ENCODE data around the gene DHX9. TPM values are rescaled to one million over a fixed set of nuclear protein-coding genes. Genes with fewer than 3 reads are reported as not detected.
"Not testable (repeated sequence)": the region's sequence is repeated elsewhere in the genome, so short reads cannot be mapped to it uniquely, and the experiment has no call there.

DHX9 gene
- total RNA-seq, 1 experiment from 2014 or later = 263 TPM

DNA sequence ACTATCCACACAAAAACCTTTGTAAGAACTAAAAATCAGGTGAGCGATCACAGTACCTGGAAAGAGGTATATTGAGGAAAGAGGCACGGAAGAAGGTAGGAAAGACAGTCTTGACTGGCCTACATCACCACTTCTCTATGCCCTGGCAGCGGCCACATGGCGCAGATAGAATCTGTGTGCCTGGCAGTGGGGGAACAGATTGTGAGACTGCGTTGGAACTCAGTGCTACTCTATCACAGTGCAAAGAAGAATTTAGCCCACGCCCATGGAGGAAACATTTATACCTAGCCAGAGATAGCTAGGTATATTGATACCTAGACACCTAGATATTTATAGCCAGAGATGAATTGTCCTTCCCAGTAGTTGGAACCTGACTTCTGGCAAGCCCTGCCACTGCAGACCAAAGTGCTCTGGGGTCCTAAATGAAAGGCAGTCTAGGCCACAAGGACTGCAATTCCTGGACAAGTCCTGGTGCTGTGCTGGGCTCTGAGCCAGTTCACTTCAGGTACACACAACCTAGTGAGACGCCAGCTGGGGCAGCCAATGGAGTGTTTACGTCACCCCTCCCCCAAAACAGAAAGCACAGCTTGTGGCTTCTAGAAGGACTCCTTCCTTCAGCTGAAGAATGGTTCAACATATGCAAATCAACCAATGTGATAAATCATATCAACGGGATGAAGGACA lies 51.9 kb downstream of the DHX9 start:
- Mint-ChIP-seq H3K27me3 (ENCODE audit: unreplicated experiment) (no peaks in the 10 kb centered on the region), H3K36me3 (ENCODE audit: insufficient read depth, unreplicated experiment) (peaks cover 37% of the 10 kb centered on the region)
- TF ChIP-seq, protein P1, sequence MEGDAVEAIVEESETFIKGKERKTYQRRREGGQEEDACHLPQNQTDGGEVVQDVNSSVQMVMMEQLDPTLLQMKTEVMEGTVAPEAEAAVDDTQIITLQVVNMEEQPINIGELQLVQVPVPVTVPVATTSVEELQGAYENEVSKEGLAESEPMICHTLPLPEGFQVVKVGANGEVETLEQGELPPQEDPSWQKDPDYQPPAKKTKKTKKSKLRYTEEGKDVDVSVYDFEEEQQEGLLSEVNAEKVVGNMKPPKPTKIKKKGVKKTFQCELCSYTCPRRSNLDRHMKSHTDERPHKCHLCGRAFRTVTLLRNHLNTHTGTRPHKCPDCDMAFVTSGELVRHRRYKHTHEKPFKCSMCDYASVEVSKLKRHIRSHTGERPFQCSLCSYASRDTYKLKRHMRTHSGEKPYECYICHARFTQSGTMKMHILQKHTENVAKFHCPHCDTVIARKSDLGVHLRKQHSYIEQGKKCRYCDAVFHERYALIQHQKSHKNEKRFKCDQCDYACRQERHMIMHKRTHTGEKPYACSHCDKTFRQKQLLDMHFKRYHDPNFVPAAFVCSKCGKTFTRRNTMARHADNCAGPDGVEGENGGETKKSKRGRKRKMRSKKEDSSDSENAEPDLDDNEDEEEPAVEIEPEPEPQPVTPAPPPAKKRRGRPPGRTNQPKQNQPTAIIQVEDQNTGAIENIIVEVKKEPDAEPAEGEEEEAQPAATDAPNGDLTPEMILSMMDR (IDR thresholded peaks at IDR 0.05; ENCODE audit: unreplicated experiment) = no peak

DNA sequence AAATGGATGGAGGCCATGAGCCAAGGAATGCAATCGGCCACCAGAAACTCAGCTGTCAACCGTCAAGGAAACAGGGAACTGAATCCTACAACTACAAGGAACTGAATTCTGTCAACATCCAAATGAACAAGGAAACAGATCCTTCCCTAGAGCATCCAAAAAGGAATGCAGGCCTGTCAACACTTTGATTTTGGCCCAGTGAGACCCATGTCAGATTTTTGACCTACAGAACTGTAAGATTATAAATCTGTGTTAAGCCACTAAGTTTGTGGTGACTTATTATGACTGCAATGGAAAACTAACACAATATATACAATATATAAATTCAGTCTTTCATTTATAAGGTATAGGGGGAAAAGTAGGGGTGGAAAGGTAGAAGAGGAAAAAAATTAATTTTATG lies 58.5 kb downstream of the DHX9 start:
- BruUV-seq (replicated peaks) = no TSS peak
- peaks cover 18% of the 10 kb centered on the region for H3K4me1 Mint-ChIP-seq (ENCODE audit: low read depth, unreplicated experiment)
- intact Hi-C loops (cut with micrococcal nuclease; ENCODE audit: unreplicated experiment) = no loop called here
- TF ChIP-seq, protein P1 (IDR thresholded peaks at IDR 0.05; ENCODE audit: unreplicated experiment) = no peak
- no peak overlapping the region for H3K4me3 Mint-ChIP-seq (ENCODE audit: low read depth, unreplicated experiment)
- H3K36me3 Mint-ChIP-seq (ENCODE audit: insufficient read depth, unreplicated experiment) = no peaks in the 10 kb centered on the region
- no peak for DNase-seq
- CTCF ChIA-PET = no interaction called here
- no peaks in the 10 kb centered on the region for H3K27me3 Mint-ChIP-seq (ENCODE audit: unreplicated experiment)
- H3K27ac Mint-ChIP-seq (ENCODE audit: unreplicated experiment) = no peak overlapping the region
- H3K9me3 Mint-ChIP-seq (ENCODE audit: low read depth, unreplicated experiment) = peaks cover 6% of the 10 kb centered on the region

More for the DNA sequence above, 51.9 kb downstream of the DHX9 start:
- Mint-ChIP-seq H3K27ac (ENCODE audit: unreplicated experiment) (no peak overlapping the region), H3K4me1 (ENCODE audit: low read depth, unreplicated experiment) (peaks cover 10% of the 10 kb centered on the region), H3K4me3 (ENCODE audit: low read depth, unreplicated experiment) (no peak overlapping the region), H3K9me3 (ENCODE audit: low read depth, unreplicated experiment) (peaks cover 6% of the 10 kb centered on the region)
- CTCF ChIA-PET = no interaction called here
- intact Hi-C loops (cut with micrococcal nuclease; ENCODE audit: unreplicated experiment) = no loop called here
- DNase-seq = no peak
- no TSS peak for BruUV-seq (replicated peaks)

DNA sequence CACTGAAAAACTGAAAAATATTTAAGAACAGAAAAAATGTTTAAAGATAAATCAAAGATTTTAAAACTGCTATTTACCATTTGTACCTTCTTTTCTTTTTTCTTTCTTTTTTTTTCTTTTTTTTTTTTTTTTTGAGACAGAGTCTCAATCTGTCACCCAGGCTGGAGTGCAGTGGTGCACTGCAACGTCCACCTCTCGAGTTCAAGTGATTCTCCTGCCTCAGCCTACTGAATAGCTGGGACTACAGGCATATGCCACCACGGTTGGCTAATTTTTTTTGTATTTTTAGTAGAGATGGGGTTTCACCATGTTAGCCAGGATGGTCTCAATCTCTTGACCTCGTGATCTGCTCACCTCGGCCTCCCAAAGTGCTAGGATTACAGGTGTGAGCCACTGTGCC lies 62.8 kb downstream of the DHX9 start:
- DNase-seq; BruUV-seq (replicated peaks); H3K27ac Mint-ChIP-seq (ENCODE audit: unreplicated experiment); intact Hi-C loops (cut with micrococcal nuclease; ENCODE audit: unreplicated experiment); H3K36me3 Mint-ChIP-seq (ENCODE audit: insufficient read depth, unreplicated experiment); H3K9me3 Mint-ChIP-seq (ENCODE audit: low read depth, unreplicated experiment); H3K4me1 Mint-ChIP-seq (ENCODE audit: low read depth, unreplicated experiment); H3K27me3 Mint-ChIP-seq (ENCODE audit: unreplicated experiment); H3K4me3 Mint-ChIP-seq (ENCODE audit: low read depth, unreplicated experiment); CTCF ChIA-PET: not testable (repeated sequence)

DNA sequence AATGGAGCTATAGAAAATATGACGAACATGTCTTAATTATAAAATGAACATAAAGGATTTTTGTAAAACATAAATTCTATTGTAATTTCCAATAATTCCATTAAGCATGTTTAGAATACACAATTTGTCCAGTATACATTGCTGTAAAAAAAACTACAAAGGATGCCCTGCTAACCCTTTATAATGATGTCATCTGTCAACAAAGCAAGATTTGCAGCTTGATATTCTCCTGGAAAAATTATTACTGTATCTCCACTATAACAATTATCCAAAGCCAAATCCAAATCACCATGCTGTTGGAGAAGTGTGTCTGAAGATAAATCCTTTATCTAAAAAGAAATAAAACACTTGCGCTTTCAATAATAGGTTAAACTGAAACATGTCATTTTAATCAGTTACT lies 66.2 kb downstream of the DHX9 start:
- intact Hi-C loops (cut with micrococcal nuclease; ENCODE audit: unreplicated experiment) = no loop called here
- TF ChIP-seq, protein P1 (IDR thresholded peaks at IDR 0.05; ENCODE audit: unreplicated experiment) = no peak
- no peaks in the 10 kb centered on the region for H3K27me3 Mint-ChIP-seq (ENCODE audit: unreplicated experiment)
- no peaks in the 10 kb centered on the region for H3K9me3 Mint-ChIP-seq (ENCODE audit: low read depth, unreplicated experiment)
- H3K4me1 Mint-ChIP-seq (ENCODE audit: low read depth, unreplicated experiment) = peaks cover 21% of the 10 kb centered on the region
- no peak for DNase-seq
- H3K27ac Mint-ChIP-seq (ENCODE audit: unreplicated experiment) = no peak overlapping the region
- H3K36me3 Mint-ChIP-seq (ENCODE audit: insufficient read depth, unreplicated experiment) = no peaks in the 10 kb centered on the region
- BruUV-seq (replicated peaks) = no TSS peak
- CTCF ChIA-PET = interaction anchor here (0.5 kb wide), 1 partner anchor 10 kb away, joined by 4 read pairs; no protein-coding TSS in a partner anchor
- H3K4me3 Mint-ChIP-seq (ENCODE audit: low read depth, unreplicated experiment) = no peak overlapping the region

DNA sequence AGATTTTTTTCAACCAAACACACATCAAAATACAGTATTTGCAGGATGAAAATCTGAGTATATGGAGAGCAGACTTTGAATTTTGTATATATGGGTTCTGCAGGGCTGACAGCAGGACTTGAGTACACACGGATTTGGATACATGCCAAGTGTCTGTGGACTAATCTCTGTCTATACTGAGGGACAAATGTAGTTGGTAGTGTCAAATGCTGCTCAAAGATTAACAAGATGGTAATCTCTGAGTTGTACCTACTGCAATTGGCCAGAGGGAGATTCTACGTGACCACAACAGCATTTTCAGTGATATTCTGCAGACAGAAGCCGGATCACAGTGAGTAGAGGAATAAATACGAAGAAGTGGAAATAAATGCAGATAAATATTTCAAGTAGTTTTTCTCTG lies 70.4 kb downstream of the DHX9 start:
- CTCF ChIA-PET = no interaction called here
- H3K27ac Mint-ChIP-seq (ENCODE audit: unreplicated experiment) = no peak overlapping the region
- DNase-seq = no peak
- TF ChIP-seq, protein P1 (IDR thresholded peaks at IDR 0.05; ENCODE audit: unreplicated experiment) = no peak
- peaks cover 13% of the 10 kb centered on the region for H3K4me1 Mint-ChIP-seq (ENCODE audit: low read depth, unreplicated experiment)
- no TSS peak for BruUV-seq (replicated peaks)
- no peaks in the 10 kb centered on the region for H3K9me3 Mint-ChIP-seq (ENCODE audit: low read depth, unreplicated experiment)
- H3K27me3 Mint-ChIP-seq (ENCODE audit: unreplicated experiment) = no peaks in the 10 kb centered on the region
- no peak overlapping the region for H3K4me3 Mint-ChIP-seq (ENCODE audit: low read depth, unreplicated experiment)
- intact Hi-C loops (cut with micrococcal nuclease; ENCODE audit: unreplicated experiment) = no loop called here
- no peaks in the 10 kb centered on the region for H3K36me3 Mint-ChIP-seq (ENCODE audit: insufficient read depth, unreplicated experiment)
